GM12872 (cell line): ENCODE measurements around the gene KIF1C.
A peak's percentile ranks its signal among the peaks of the same experiment; 100 is the strongest.

Experiments used
- TF ChIP-seq, protein P1 (sequence below): IDR thresholded peaks from 3 replicates; pipeline ENCODE4 v1.5.1; 2011; ENCODE audit warnings: low read depth, mild to moderate bottlenecking, low read length, moderate library complexity; ENCODE audit not compliant: insufficient read depth

Gene KIF1C

DNA sequence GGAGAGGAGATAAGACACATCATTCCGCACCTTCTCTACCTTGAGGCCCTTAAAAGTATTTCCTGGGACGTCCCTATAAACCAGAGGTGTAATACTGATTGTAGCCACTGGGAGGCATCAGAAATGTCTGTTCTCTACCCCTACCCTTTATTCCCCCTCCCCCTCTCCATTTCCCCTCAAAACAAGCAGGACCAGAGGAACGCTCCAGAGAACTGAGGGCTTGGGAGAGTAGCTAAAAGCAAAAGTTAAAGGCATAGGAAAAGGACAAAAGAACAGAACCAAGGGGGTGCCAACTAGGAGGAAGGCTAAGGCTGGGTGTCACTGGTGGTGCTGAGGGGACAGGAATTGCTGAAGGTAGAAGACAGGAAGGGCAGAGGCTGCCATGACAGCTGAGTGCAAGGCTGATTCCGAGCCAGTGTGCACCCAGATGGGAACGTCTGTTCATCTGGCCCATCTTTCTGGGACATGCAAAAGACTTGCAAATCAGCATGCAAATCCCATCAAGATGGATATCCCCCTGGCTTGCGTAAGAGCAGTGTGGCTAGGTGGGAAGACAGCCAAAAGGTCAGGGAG lies 17.0 kb upstream of the KIF1C start:
- TF ChIP-seq, protein P1, sequence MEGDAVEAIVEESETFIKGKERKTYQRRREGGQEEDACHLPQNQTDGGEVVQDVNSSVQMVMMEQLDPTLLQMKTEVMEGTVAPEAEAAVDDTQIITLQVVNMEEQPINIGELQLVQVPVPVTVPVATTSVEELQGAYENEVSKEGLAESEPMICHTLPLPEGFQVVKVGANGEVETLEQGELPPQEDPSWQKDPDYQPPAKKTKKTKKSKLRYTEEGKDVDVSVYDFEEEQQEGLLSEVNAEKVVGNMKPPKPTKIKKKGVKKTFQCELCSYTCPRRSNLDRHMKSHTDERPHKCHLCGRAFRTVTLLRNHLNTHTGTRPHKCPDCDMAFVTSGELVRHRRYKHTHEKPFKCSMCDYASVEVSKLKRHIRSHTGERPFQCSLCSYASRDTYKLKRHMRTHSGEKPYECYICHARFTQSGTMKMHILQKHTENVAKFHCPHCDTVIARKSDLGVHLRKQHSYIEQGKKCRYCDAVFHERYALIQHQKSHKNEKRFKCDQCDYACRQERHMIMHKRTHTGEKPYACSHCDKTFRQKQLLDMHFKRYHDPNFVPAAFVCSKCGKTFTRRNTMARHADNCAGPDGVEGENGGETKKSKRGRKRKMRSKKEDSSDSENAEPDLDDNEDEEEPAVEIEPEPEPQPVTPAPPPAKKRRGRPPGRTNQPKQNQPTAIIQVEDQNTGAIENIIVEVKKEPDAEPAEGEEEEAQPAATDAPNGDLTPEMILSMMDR: peak; percentile 81

DNA sequence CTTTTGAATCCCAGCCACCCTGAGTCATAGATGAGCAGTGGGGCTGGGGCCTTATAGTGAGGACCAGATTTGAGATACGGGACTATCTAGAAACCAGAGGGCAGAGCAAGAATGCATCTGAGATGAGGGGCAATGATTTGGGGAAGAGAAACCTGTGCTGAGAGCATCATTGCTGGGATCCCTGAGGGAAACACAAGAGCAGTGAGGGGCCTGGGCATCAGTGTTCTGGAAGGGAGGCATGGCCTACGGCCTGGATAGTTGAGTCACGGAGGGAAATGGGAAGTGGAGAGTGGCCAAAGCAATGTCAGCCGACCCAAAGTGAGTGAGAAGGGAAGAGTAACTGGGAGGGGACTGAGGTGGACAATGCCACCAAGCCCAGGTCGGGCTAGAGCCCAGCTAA lies 15.4 kb upstream of the KIF1C start:
- TF ChIP-seq, protein P1: no peak

DNA sequence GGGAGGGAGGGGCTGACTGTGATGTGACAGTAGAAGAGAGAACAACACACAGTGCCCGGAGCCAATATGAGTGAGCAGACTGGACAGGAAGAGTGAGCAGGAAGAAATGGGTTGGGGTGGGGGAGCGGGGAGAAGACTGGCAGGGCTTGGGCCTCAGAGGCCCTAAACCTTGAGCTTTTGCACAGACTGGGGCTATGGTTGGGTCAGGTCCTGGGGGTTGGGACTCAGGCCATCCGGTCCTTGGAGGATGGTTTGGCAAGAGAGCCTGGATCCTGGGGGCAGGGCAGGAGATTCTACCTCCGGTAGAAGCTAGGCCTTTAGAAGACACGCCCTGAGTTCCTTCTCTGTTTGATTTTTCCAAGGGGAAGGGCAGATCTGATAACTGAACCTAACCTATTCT lies 11.3 kb upstream of the KIF1C start:
- TF ChIP-seq, protein P1: no peak

DNA sequence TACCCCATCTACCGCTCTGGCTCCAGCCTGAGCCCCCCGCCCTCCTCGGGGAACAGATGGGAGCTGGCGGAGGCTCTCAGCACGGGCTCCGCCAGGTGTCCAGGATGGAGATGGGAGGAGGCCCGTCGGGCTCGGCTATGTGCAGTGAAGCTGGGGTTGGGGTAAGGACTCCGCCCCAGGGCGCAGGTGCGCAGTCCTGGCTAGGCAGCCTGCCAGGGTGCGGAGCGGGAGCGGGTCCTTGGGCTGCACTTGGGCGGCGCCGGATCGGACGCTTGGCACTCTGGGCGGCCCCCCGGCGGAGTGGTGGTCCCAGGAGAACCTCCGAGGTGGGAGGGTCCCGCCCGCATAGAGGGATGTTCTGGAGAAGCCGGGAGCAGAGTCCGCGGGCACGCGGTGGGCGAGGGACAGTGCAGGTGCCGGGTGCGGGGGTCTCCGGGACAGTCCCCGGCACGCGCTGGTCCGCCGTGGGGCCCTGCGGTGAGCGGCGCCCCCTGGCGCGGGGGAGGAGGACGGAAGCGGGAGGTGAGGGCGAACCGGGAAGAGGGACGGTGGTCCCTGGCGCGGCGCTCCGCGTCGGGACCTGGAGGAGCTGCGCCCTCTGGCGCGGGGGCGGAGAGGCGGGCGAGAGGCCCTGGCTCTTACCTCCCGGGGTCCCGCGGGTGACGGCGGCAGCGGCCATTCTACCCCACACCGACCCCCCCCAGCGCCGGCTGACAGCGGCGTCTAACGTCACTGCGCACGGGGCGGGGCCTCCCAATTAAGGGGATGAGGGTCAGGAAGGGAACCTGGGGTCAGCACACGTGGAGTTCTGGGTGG lies 10.6 kb upstream of the KIF1C start, which contains the start of gene CAMTA2:
Gene CAMTA2, minus strand, starts transcription at position 725 of the 816 bp plus-strand sequence. CDS start 1,453 bp downstream, outside the sequence.
- TF ChIP-seq, protein P1: peak; percentile 79

DNA sequence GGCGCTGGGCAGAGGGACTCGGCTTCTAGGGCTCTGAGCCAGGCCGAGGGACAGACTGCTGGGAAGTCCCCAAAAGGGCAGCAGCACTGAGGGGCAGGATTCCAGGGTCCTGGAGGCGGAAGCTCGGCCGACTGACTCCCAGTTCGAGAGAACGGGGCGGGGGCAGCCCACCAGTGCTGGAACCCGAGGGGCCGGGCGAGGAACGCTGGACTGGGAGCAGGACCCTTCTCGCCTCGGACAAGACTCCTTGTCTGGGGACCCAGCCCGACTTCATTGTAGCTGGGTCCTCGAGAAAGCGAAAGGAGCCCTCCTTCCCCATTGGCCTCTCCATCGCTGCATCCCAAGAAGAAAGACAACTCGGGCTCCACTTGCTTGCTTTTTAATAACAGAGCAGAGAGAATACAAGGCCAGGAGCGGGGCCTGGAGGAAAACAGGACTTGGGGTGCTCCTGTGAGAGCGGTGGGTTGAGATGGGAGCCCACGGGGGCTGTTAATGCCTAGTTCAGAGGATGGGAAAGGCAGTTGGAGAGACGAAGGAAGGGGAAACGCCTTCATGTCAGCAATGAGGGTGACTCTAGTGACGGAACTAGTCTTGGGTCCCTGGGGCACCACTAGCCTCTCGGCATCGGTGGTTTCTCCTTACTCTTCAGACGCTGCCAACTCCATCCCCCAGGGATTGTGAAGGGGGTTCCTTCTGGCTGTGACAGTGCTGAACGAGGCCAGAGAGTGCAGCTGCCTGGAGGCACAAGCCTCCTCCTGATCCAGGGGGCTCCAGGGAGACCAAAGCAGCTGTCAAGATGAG lies 9.8 kb upstream of the KIF1C start:
- TF ChIP-seq, protein P1: no peak

DNA sequence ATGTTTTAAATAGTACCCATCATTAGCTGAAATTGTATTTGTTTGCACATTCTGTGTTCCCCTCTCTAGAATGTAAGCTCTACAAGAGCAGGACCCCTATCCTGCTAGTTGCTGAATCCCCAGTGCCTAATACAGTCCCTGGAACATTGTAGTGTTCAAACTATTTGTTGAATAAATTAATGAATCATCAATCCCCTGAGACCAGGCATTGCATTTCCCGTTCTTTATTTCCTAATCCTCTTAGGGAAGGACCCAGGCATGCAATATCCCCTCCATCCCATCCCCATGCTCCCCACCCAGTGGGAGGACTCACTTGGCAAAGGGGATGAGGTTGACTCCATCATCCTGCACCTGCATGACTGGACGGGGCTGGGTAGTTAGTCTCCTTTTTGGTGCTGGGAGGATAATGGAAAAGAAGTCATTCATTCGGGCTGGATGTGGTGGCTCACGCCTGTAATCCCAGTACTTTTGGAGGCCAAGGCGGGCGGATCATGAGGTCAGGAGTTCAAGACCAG lies 3.6 kb upstream of the KIF1C start:
- TF ChIP-seq, protein P1: no peak
